Pulmonary artery endothelial cell (primary cell): ENCODE data around the gene NME2. TPM values are rescaled to one million over a fixed set of nuclear protein-coding genes. Genes with fewer than 3 reads are reported as not detected.
A peak's percentile ranks its signal among the peaks of the same experiment; 100 is the strongest.
"Not testable (repeated sequence)": the region's sequence is repeated elsewhere in the genome, so short reads cannot be mapped to it uniquely, and the experiment has no call there.

ENCODE experiments used
- DNase-seq: peaks from one replicate; pipeline ENCODE4 v3.0.0-alpha.2; 2011; ENCODE audit warnings: low read depth, low spot score
- total RNA-seq: library from RNA; depleted of rRNA; stranded (reverse); fragments of >200 nt; gene quantifications from 2 replicates; pipeline ENCODE4 v1.2.3, GENCODE V29; 2014

Gene NME2
- total RNA-seq, 1 donor from 2014 or later, result 570 TPM

DNA sequence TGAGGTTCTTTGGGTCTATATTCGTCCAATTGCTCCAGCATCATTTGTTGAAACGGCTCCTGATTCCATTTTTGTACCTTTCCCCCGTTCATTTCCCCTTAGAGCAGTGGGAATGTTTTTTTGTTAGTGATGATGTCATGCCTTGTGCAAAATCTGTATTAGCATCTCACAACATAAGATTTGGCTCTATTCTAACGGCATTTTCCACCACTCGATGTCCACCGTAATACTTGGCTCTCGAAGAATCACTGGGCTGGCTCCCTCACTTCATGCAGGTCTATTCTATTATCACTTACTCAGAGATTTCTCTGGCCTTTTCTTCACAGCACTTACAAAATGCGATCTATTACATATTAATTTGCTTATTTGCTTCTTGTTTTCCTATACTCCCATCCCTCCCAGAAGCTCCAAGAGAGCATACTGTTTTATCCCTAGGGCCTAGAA, 13.4 kb upstream of the NME2 start:
- DNase-seq, result no peak

DNA sequence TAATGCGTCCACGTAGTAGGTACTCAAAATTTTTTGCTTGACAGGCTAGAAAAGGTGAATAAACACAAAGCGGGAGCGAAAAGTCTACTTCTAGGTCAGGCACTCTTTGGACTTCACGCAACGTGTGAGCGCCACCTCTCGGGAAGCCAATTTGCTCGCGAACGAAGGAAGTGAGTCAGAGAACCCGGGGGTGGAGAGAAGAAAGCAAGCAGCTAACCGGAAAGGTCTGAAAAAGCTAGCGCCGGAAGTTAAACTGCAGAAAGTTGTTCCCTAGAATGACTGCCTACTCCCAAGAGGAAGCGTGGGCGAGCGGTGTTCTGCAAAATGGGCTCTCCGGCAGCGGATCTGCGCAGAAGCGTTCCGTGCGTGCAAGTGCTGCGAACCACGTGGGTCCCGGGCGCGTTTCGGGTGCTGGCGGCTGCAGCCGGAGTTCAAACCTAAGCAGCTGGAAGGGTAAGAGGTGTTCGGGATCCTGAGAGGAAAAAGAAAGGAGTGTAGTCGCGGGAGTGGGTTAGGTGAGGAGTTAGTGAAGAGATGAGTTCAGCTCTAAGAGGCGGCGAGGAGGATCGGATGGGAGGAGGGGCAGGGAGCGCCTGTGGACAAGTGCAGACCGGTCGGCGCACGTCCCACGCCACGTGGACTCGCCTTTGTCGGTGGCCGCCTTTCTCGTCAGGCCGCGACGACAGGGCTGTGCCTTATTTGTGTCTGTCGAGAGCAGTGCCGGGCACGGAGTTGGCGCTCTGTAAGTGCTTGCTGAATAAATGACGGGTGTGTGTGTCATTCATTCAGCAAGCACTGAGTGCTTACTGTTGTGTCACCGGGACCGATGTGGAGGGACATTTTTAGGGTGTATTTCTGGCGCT, 12.8 kb upstream of the NME2 start, which contains the start of gene NME1:
TSS of gene NME1 (plus strand) at position 350 of the 863 bp plus-strand sequence. CDS start 2,096 bp downstream, outside the sequence.
- peak; percentile 98 for DNase-seq

DNA sequence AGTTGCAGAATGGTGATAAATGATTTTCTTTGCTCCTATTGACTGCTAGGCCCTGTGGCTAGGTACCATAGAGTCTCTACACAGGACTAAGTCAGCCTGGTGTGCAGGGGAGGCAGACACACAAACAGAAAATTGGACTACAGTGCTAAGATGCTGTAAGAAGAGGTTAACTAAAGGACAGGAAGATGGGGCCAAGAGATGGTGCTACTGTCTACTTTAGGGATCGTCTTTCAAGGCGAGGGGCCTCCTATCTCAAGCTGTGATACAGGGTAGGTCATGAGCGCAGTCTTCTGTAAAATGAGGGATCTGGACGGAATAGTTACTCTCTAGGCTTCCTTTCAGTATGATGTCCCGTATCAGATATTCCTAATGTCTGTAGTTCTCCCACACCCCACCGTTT, 12.0 kb upstream of the NME2 start:
- DNase-seq, result no peak

DNA sequence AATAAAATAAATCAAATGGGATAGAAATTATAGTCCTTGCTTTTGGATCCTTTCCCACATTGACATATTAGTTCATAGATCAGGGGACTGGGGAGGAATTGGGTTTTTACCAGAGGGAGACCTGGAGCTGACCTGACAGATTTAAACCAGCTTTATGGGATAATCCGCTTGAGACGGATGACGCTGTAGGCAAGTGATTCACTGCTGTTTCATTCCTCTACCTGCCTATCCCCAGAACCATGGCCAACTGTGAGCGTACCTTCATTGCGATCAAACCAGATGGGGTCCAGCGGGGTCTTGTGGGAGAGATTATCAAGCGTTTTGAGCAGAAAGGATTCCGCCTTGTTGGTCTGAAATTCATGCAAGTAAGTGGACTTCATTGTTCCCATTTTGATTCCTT, 10.8 kb upstream of the NME2 start:
- DNase-seq, result no peak

DNA sequence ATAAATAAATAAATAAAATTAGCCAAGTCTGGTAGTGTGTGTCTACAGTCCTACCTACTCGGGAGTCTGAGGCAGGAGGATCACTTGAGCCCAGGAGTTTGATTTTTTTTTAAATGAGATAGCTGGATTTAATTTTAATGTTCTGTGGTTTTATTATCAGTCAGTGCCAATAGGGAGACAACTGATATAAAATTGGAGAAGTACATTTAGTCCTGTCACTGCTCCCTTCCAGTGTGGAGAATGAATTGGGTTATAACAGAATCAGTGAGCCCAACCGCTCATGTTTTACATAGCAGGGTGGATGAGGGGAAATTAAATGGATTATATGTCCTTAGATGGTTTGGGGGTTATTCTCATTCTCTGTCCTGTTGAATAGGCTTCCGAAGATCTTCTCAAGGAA, 6.6 kb upstream of the NME2 start:
- no peak for DNase-seq

DNA sequence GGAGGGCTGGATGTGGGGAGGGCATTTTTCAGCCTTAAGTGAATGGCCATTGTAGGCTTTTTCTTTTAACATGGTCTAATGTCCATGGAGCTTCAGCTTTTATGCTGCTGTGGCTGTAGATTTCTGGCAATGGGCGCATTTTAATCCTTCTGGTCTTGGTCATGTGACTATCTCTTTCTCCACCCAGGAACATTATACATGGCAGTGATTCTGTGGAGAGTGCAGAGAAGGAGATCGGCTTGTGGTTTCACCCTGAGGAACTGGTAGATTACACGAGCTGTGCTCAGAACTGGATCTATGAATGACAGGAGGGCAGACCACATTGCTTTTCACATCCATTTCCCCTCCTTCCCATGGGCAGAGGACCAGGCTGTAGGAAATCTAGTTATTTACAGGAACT, 4.7 kb upstream of the NME2 start:
- no peak for DNase-seq

DNA sequence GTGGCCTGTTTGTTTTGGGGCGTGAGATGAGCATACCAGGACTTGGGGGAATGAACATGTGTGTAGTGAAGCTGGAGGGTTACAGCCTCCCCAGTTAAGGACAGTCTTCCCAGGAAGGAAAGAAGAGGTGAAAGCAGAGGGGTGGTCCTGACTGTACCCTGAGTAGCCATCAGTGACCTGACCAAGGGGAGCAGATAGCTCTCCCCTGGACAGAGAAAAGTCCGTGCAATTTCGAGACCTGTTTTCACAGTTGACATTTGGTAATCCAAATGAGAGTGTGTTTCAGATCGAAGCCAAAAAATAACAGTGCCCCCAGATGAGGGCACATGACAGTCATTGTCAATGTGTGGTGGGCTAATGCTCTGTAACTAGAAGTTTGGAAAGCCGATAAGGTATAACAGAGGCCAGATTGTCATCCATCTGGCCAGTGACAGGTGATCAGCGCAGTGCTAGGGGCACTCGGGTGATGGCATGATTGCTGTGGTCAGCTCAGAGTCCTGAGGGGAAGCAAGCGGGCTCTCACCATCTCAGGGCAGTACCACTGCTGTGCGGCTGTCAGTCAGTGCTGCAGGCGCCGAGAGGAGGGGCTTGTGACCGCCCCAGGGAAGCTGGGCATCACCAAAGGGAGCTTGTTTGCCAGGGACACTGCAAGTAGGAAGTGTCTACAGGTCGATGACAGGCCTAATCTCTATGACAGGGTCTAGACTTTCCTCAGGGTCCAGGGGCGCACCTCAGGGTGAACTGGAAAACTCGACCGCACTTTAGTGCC, 1.1 kb upstream of the NME2 start:
- no peak for DNase-seq

DNA sequence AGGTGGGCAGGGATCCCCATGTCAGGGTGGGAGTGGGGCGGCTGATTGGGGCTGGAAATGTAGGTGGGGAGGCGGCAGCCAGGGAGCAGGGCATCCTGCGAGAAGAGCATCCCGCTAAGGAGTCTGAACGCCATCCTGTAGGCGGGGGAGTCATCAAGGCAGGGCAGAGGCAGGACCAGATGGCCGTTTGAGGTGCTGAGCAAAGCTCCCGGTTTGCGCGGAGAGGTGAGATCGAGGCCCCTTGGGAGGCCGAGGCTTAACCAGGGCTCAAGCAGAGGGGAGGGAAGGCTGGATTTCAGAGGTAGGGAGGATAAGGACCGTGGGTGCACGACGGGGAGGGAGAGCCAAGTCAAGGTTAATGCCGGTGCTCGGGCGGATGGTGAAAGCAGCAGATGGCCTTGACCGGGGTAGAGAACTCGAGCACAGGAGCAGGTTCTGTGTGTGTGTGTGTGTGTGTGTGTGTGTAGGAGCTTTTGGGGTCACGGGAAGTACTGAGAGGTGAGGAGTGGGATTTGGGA, 472 bp upstream of the NME2 start:
- DNase-seq, result no peak

DNA sequence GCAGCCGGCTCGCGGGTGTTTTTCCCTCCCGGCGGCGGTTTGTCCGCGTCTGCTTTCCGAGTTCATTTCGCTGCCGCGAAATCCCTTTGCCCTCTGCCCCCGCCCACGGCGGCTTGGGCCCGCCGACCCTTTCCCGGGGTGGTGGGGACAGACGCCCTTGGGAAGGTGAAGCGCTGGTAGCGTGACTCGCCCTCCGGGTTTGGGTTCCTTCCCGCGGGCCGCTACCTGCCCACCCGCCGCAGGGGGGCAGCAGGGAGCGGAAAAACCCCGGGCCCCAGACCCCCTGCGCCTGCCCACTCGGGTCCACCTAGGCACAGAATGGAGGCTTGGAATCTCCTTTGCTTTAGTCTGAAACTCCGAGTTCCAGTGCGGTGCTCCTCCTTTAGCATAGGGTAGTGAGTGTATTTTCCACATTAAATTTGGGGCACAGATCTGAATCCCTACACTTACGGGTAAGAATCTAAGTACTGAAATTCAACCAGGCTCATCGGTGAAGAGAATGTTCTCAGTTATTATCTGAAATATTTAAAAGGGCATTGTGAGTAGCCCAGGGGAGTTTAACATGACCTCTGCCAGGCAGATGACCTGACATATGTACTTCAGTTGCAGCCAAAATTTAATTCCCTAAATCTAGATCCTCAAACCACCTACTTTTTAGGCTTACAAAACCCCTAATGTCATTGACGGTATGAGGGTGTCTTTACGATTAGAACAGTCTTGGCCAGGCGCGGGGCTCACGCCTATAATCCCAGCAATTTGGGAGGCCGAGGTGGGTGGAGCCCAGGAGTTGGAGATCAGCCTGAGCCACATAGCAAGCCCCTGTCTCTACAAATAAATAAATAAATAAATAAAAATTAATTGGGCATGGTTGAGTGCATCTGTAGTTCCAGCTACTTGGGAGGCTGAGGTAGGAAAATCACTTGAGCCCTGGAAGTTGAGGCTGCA, 1.0 kb downstream of the NME2 start:
- no peak for DNase-seq

DNA sequence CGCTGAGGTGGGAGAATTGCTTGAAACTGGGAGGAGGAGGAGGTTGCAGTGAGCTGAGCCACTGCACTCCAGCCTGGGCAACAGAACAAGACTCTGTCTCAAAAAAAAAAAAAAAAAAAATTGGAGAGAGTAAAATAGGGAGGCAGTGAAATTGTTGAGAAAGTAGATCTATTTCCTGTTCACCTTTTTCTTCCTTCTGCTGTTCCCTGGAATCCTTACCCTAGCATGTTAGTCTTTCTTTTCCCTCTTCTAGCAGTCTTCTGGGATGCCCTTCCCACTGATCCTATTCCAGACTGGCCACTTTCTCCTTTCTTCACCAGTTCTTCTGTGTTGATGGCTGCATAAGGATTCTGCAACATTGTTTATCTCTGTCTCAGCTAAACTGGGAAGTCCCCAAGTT, 3.1 kb downstream of the NME2 start:
- DNase-seq, result no peak

DNA sequence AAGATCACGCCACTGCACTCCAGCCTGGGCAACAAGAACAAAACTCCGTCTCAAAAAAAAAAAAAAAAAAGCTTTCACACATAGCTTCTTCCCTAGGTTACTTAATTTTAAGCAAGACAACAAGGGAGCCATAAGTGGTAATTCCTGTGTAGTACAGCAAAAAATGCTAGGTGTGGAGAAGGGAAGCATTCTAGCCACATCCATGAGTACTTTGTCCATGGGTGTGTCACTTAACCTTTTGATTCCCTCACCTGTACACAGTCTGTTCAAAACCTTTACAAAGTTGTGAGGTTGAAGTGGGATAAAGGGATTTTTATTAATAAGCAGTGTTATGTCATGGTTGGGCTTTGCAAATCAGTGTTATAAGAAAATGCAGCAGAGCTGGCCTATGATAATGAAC, 4.5 kb downstream of the NME2 start:
- no peak for DNase-seq

DNA sequence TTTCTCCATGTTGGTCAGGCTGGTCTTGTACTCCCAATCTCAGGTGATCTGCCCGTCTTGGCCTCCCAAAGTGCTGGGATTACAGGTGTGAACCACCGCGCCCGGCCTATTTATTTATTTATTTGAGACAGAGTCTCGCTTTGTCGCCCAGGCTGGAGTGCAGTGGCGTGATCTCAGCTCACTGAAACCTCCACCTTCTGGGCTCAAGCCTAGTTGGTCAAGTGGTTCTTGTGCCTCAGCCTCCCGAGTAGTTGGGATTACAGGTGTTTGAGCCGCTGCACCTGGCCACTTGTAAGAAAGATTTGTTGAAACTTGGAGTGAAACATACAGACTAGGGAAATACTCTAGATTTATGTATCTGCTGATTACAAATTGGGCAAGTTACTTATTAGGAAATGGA, 5.8 kb downstream of the NME2 start:
- DNase-seq, result not testable (repeated sequence)

DNA sequence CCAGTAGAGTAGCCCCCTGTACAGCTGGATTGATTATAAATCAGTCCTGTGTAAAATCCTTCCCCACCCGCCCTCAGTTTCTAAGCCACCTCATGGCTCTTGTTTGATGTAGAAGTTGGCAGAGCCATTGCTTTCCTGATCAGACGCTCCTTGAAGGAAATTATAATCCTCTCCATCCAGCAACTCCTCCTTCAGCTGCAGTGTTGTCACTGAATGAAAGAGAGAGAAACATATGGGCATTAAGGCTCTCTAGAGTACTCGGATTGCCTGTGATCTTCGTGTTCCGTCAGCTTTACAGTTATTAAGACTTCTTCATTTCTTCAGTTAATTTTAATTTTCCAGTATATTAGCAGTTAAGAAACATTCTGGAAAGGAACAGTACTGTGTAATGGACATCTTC, 14.3 kb downstream of the NME2 start:
- DNase-seq, result no peak

DNA sequence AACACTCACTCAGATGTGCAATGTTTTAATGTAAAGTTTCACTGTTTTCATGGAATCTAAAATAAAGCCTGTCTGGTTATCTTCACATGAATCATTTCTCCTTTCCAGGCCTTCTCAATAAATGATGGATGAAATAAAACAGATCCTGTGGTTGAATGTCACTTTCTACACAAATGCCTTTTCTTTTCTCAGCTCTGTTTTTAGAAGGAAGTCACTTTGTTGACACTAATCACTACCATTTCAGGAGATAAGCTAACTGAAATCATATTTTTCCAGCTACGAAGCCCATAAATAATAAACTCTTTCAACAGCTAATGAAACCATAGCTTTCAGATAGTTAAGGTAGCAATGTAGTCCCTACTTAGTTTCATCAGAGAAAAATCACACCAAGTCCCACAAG, 17.9 kb downstream of the NME2 start:
- no peak for DNase-seq

DNA sequence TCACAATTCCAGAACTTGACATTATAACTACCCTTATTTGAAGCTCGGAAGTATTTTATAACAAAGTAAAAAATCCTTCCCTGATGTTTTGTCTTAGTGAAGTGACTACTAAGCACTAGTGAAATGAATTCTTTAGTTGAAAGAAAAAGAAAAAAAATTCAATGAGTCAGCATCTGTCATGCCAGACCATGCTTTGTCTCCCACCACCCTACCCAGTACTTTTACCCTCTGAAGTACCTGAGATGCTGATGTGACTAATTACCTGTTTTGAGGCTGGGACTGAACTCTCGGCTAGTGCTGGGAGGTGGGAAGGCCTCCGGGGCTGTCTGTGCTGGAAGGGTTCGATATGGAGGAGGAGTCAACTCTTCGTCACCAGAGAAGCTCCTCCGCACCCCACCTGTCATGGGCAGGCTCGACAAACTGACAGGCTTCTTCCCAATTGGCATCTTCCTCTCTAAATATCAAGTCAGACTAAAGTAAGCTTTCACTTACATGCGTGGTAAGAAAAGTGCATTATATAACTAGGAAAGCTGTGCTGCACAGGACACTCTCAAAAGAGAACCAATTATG, 19.6 kb downstream of the NME2 start:
- no peak for DNase-seq

DNA sequence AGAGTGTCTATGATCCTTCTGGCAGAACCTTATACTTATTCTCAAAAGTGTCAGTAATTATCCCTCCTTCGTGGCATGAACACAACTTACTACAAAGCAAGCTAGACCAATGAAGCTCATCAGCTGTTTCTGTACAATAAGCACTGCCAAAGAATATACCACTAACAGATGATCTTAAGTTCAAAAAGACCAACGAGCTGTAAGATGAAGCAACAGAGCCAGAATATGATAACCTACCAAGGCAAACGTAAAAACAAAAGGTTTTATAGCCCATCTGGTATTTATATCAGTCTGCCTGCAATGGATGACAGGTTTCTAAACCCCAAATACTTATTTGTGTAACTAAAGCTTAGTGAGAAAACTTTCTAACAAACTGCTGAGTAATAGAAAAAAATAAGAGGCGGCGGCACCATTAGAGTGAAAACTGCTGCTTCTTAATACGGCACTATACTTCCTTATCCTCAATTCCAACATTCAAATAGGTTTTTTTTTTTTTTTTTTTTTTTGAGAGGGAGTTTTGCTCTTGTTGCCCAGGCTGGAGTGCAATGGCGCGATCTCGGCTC, 22.1 kb downstream of the NME2 start:
- DNase-seq, result no peak

DNA sequence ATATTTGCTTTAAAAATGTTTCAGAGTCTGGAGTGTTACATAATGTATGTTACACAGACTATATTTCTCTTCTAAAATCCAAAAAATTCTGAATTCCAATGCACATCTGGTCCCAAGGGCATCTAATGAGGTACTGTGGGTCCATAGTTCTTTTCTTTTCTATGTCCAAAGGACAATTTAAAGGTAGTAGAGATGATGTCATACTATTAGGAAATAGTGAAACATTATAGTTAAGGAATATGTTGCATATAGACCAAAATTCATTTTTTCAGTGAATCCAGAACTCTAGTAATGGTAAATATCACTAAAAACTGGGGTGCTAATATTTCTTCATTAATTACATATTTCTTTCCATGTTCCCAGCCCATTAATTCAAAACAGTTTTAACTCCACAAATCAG, 23.0 kb downstream of the NME2 start:
- DNase-seq, result no peak

DNA sequence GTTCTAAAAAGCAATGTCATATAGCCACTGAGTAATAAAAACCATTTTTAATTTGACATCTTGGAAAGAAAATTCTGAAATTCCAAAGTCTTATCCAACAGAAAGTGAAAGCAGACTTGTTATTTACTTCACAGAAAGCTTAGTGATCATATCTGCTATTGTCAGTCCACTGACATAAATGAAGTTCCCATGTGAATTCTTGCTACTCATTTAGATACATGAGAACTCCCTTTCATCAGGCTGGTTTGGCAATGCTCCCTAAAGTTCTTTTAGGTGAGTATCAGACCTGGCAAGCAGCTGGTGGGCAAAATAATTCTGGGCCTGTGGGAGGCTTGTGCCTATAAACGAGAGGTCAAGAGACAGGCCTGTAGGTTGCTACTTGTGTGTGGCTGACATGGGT, 23.4 kb downstream of the NME2 start:
- DNase-seq, result no peak

DNA sequence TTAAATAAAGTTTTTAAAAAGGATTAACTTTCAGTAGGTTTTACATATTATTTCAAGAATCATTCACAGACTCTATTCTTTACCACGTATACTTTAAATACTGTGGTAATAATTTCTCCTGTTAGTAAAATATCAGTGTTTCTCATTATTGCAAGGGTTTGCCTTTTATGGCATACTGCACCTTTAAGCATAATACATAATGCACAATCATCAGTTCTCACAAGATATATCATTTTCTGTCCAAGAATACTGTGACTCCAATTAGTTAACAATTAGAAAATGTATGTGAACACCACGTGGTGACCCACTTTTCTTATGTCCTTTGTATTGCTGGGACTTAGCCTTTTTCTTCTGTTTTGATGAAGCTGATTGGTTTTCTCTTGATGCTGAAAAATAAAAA, 25.7 kb downstream of the NME2 start:
- no peak for DNase-seq

DNA sequence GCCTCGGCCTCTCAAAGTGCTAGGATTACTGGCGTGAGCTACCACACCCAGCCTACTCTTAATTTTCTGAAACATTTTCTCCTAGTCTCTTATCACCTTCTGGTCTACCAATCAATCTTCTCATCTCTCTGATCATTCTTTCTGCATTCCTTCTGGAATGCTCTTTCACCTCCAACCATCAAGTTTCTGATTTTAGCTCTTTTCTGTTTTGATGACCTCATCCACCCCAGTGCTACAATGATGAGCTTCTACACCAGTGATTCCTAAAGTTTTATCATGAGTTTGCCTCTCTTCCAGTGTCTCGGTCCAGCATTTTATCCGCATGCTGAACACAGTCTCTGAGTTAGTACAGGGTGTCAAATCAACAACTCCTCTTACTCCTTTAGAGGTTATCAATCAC, 31.5 kb downstream of the NME2 start:
- no peak for DNase-seq

DNA sequence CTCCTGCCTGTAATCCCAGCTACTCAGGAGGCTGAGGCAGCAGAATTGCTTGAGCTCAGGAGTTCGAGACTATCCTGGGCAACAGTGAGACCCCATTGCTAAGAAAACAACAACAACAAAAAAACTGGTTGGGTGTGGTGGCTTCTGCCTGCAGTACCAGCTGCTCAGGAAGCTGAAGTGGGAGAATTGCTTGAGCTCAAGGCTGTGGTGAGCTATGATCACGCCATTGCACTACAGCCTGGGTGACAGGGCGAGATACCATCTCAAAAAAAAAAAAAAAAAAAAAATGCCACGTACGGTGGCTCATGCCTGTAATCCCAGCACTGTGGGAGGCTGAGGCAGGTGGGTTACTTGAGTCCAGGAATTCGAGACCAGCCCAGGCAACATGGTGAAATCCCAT, 34.1 kb downstream of the NME2 start:
- DNase-seq, result no peak
